PFSK-1 (cell line): ENCODE measurements around the gene TBC1D23.

Experiments used
- FOXP2 ChIP-seq: optimal IDR thresholded peaks from 2 replicates; pipeline ENCODE3; 2011; ENCODE audit warnings: borderline replicate concordance, control low read depth, inconsistent platforms; ENCODE audit not compliant: insufficient read depth; ENCODE audit errors: extremely low read length, extremely low read depth
- POLR2AphosphoS5 ChIP-seq: IDR thresholded peaks from 2 replicates; pipeline ENCODE4 v1.6.1; 2012; ENCODE audit warnings: low read depth, mild to moderate bottlenecking, control low read depth, low read length, moderate library complexity
- SIN3A ChIP-seq: IDR thresholded peaks from 2 replicates; pipeline ENCODE4 v1.6.1; 2012; ENCODE audit warnings: mild to moderate bottlenecking, low read length, moderate library complexity, borderline replicate concordance; ENCODE audit not compliant: insufficient read depth
- TAF1 ChIP-seq: IDR thresholded peaks from 2 replicates; pipeline ENCODE4 v1.6.1; 2012; ENCODE audit warnings: low read length, control low read depth, borderline replicate concordance; ENCODE audit not compliant: insufficient read depth
- TF ChIP-seq, protein P1 (sequence below), 2 experiments: IDR thresholded peaks; 2 replicates each; pipeline versions ENCODE4 v1.6.1 to v1.8.0; 2011 to 2012; ENCODE audit warnings: low read depth in 2 of 2, low read length in 2 of 2, control low read depth in 1 of 2, inconsistent platforms in 1 of 2, mild to moderate bottlenecking in 1 of 2, moderate library complexity in 1 of 2; ENCODE audit not compliant: insufficient read depth in 1 of 2

Gene TBC1D23

DNA sequence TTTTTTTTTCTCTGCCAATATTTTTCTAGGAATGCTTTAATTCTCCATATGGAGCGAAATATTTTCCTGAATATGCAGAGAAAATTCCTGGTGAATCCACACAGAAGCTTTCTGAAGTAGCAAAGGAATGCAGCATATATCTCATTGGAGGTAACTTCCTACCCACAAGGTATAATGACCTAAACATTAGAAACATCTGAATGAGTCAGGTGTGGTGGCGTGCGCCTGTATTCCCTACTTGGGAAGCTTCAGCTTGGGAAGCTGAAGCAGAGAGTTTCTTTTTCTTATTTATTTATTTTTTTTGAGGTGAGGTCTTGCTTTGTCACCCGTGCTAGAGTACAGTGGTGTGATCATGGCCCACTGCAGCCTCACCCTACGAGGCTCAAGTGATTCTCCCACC lies 79.0 kb downstream of the TBC1D23 start:
- TF ChIP-seq SIN3A: no peak
- TF ChIP-seq, protein P1, sequence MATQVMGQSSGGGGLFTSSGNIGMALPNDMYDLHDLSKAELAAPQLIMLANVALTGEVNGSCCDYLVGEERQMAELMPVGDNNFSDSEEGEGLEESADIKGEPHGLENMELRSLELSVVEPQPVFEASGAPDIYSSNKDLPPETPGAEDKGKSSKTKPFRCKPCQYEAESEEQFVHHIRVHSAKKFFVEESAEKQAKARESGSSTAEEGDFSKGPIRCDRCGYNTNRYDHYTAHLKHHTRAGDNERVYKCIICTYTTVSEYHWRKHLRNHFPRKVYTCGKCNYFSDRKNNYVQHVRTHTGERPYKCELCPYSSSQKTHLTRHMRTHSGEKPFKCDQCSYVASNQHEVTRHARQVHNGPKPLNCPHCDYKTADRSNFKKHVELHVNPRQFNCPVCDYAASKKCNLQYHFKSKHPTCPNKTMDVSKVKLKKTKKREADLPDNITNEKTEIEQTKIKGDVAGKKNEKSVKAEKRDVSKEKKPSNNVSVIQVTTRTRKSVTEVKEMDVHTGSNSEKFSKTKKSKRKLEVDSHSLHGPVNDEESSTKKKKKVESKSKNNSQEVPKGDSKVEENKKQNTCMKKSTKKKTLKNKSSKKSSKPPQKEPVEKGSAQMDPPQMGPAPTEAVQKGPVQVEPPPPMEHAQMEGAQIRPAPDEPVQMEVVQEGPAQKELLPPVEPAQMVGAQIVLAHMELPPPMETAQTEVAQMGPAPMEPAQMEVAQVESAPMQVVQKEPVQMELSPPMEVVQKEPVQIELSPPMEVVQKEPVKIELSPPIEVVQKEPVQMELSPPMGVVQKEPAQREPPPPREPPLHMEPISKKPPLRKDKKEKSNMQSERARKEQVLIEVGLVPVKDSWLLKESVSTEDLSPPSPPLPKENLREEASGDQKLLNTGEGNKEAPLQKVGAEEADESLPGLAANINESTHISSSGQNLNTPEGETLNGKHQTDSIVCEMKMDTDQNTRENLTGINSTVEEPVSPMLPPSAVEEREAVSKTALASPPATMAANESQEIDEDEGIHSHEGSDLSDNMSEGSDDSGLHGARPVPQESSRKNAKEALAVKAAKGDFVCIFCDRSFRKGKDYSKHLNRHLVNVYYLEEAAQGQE (IDR thresholded peaks at IDR 0.05; ENCODE audit: insufficient read depth in 1 of 2, low read depth in 2 of 2, low read length in 2 of 2): no peak
- no peak for TF ChIP-seq TAF1
- TF ChIP-seq FOXP2: no peak
- TF ChIP-seq POLR2AphosphoS5: no peak

DNA sequence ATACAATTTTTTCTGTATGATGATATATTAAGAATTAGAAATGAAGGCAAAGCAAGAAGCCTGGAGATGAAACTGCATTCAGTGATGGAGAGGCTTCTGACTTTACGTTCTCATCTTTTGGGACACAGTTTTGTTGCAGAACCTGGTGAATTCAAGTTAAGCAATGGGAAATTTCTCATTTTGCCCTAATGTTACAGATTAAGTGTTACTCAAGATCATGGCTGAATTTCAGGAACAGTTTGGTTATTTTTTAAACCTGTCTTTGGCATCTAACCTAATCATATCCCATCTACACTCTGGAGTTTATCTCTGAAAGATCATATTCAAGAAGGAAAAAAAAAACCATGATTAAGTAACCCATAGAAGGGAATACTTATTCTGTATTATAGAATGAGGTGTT lies 79.7 kb downstream of the TBC1D23 start:
- TF ChIP-seq, protein P1 (IDR thresholded peaks at IDR 0.05; ENCODE audit: insufficient read depth in 1 of 2, low read depth in 2 of 2, low read length in 2 of 2): no peak
- TF ChIP-seq TAF1: no peak
- no peak for TF ChIP-seq POLR2AphosphoS5
- no peak for TF ChIP-seq SIN3A
- no peak for TF ChIP-seq FOXP2

DNA sequence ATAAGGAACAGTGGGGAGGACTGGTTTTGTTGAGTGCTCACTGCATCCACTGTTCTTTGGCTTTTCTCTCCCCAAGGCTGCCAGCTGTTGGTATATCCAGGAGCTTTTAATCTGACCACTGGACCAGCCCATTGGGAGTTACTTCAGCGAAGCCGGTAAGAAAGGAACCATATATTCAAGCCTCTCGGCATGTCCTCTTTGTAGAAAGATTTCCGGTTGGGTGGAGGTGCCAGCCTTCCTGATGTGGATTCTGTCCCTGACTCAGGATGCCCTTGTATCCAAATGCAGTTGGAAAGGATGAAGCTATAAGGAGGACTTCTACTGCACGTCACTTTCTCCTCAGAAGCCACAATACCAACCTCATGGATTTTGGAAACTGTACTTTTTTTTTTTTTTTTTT lies 87.9 kb downstream of the TBC1D23 start:
- TF ChIP-seq FOXP2 (no peak), TAF1 (no peak), POLR2AphosphoS5 (no peak), SIN3A (no peak)
- TF ChIP-seq, protein P1 (IDR thresholded peaks at IDR 0.05; ENCODE audit: insufficient read depth in 1 of 2, low read depth in 2 of 2, low read length in 2 of 2): no peak

DNA sequence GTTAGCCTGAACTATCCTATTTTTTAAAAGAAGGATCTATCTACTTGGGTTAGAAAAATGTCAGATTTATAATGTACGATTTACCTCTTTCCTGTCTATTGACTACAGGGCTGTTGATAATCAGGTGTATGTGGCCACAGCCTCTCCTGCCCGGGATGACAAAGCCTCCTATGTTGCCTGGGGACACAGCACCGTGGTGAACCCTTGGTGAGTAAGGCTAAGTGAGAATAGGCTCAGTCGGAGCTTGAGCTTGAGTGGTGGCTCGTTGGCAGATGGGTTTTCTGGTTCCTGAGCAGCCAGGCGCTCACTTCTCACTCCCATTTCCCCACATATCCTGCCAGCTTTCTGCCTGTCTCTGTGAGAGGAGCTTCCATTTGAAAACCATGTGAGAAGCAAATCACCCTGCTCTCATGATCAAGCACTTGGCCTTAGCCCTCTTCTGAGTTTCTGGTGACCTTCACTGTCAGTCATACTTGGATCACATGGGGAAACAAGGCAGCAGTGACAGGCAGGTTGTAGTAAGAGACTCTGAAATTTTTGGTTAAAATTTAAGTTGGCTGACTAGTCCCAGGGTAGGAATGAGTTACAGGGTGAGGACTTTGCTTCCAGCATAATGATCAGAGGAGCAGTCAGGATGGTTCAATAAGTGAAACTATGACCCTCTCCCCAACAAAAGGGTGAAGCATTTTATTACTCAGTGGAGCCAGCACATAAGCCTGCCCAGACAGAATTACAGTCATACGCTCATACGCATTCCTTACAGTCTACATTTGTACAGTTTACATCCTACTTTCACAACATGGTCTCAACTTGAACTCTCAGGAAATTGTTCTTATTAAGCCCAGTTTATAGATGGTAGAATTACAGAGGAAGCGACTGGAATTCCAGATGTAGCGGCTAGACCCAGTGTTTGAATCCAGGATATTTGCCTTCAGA lies 91.8 kb downstream of the TBC1D23 start:
- TF ChIP-seq FOXP2: no peak
- TF ChIP-seq, protein P1 (IDR thresholded peaks at IDR 0.05; ENCODE audit: insufficient read depth in 1 of 2, low read depth in 2 of 2, low read length in 2 of 2): no peak
- TF ChIP-seq TAF1: no peak
- no peak for TF ChIP-seq POLR2AphosphoS5
- TF ChIP-seq SIN3A: no peak
